HG03442 (cell line): ENCODE data around the gene ZDHHC24.

Experiments used
- ATAC-seq: cut with Tn5 transposase; IDR thresholded peaks from one replicate; pipeline ENCODE4 v1.9.1; 2021; ENCODE audit warnings: mild to moderate bottlenecking, moderate library complexity; ENCODE audit not compliant: unreplicated experiment

ZDHHC24 gene

GRCh38 chr11:66567787-66568123 lies 21.9 kb upstream of the ZDHHC24 start:
- no peak for ATAC-seq

GRCh38 chr11:66566221-66566620 lies 20.4 kb upstream of the ZDHHC24 start:
- no peak for ATAC-seq

GRCh38 chr11:66564984-66565383 lies 19.1 kb upstream of the ZDHHC24 start:
- ATAC-seq = no peak

- ATAC-seq = no peak
Measured at GRCh38 chr11:66564538-66564937, 18.7 kb upstream of the ZDHHC24 start.

GRCh38 chr11:66563832-66564231 lies 18.0 kb upstream of the ZDHHC24 start:
- no peak for ATAC-seq

- no peak for ATAC-seq
Measured at GRCh38 chr11:66562907-66563583, 17.2 kb upstream of the ZDHHC24 start.

GRCh38 chr11:66562275-66562674 lies 16.4 kb upstream of the ZDHHC24 start:
- ATAC-seq = no peak

GRCh38 chr11:66561975-66562248 lies 16.1 kb upstream of the ZDHHC24 start:
- ATAC-seq = no peak

- ATAC-seq = no peak
Measured at GRCh38 chr11:66561178-66561974, 15.5 kb upstream of the ZDHHC24 start.

- ATAC-seq = no peak
Measured at GRCh38 chr11:66559866-66560676, 14.2 kb upstream of the ZDHHC24 start.

- ATAC-seq = no peak
Measured at GRCh38 chr11:66559142-66559865, 13.5 kb upstream of the ZDHHC24 start.

GRCh38 chr11:66557733-66558326 lies 12.0 kb upstream of the ZDHHC24 start:
- no peak for ATAC-seq

- no peak for ATAC-seq
Measured at GRCh38 chr11:66556086-66556485, 10.2 kb upstream of the ZDHHC24 start.

GRCh38 chr11:66555416-66555815 lies 9.6 kb upstream of the ZDHHC24 start:
- no peak for ATAC-seq

- no peak for ATAC-seq
Measured at GRCh38 chr11:66554602-66555001, 8.8 kb upstream of the ZDHHC24 start.

- ATAC-seq = no peak
Measured at GRCh38 chr11:66550887-66551286, 5.0 kb upstream of the ZDHHC24 start.

- ATAC-seq = no peak
Measured at GRCh38 chr11:66549696-66550095, 3.8 kb upstream of the ZDHHC24 start.

- no peak for ATAC-seq
Measured at GRCh38 chr11:66548774-66549630, 3.2 kb upstream of the ZDHHC24 start.

GRCh38 chr11:66548041-66548440 lies 2.2 kb upstream of the ZDHHC24 start:
- no peak for ATAC-seq

GRCh38 chr11:66547662-66548009 lies 1.8 kb upstream of the ZDHHC24 start:
- ATAC-seq = no peak
